Measurements from ENCODE around the gene ABHD15. TPM values are rescaled to one million over a fixed set of nuclear protein-coding genes. Genes with fewer than 3 reads are reported as not detected.

The ABHD15 gene
- total RNA-seq, 1 experiment from 2014 or later: 12.4 TPM

DNA sequence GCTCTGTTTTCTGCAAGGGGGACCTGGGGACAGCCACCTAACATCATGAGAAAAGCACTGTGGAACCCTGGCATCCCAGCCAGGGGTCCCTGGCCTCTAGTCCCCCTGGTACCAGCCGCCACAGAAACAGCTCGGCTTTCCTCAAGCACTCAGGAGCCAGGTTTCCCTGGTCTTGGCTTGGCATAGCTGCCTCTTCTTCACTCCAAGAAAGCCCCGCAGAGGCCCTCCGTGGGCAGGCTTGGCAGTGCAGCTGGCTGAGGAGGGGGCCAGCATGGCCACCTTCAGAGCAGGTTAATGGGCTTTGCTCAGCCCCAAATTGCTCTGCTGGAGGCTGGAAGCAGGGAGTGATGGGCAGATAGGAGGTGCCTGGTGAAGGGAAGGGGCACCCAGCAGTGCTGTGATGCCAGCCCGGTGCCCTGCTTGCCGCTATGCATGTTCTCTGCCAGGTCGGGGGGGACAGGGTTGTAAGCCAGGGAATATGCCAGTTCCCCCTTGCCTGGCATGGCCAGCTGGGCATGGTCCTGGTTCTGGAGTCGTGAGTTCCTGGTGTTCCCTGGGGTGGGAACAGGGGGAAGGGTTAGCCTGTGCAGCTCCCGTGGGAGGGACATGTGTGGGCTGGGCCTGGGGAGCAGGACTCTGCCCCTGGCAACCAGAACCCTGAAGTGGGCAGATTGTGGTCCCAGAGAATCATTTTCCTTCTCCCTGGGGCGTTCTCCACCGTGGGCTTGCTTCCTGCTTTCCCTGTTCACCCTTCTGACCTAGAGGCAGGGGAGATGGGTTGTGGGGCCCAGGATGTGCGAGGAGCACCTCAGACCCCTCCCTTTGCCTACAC is 29.3 kb upstream of the ABHD15 start:
- in situ Hi-C loops (cut with HindIII; ENCODE audit: low pct_unique_long_range_greater_than_20kb, low sequenced_read_pairs): no loop called here
- DNase-seq (ENCODE audit: low read depth, low spot score): no peak

DNA sequence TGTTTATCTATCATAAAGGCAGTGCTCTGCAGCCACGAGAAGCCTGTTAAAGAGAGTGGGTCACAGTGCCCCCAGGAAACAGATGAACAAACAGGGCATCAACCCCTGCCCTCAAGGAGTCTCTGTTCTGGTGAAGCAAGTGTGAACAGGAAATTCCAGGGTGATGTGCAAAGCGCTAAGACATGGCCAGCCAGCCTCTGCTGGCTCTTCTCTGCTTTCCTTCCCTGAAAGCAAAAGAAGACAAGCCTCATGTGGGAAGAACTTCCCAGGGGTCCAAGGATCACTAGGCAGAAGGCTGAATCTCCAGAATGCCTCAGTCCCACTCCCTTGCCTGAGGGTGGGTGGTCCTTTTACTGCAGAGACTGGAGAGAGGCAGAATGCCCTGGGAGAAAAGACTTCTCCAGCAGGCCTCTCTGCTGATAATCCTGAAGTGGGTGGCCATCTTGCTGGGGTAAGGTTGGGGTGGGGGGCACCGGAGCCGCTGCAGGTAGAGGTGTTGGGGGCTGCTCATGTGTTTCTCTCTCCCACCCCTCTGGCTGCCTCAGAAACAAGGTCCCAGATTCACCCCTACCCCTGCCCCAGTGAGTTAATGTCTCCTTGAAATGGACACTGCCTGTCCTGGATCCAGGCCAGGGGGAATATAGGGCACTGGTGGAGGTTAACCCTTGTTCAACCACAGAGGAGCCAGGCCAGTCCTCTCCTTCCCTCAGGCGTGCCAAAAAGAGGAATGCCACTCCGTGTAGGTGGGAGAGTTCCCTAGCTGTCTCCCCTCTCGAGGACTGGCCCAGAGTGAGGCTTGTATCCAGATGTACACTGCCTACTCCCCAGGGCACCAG is 28.5 kb upstream of the ABHD15 start:
- in situ Hi-C loops (cut with HindIII; ENCODE audit: low pct_unique_long_range_greater_than_20kb, low sequenced_read_pairs): no loop called here
- DNase-seq (ENCODE audit: low read depth, low spot score): no peak

DNA sequence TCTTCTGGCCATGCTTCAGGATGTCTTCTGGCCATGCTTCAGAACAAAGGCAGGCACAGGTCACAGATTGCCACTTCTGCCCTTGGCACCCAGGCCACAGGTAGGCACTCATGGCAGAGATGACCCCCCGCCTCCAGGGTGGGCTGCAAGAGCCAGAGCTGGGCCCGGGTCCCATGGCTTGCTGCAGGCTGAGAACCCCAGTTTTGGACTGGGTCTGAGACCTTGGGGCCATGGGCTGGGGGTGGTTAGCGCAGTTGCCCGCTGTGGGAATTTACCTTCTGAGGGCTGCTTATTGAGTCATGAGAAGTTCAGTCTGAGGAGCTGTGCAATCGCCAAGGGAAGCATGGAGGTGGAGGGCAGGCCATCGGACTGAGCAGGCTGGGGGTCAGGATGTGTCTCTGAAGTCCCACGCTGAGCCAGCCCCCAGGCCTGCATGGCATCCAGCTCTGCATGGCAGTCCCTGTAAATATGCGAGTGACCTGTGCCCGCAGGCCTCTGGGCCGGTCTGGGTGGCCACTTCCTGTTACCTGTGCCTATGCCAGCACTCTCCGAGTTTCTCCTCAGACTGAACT is 27.8 kb upstream of the ABHD15 start:
- no peak for DNase-seq (ENCODE audit: low read depth, low spot score)
- in situ Hi-C loops (cut with HindIII; ENCODE audit: low pct_unique_long_range_greater_than_20kb, low sequenced_read_pairs): no loop called here

DNA sequence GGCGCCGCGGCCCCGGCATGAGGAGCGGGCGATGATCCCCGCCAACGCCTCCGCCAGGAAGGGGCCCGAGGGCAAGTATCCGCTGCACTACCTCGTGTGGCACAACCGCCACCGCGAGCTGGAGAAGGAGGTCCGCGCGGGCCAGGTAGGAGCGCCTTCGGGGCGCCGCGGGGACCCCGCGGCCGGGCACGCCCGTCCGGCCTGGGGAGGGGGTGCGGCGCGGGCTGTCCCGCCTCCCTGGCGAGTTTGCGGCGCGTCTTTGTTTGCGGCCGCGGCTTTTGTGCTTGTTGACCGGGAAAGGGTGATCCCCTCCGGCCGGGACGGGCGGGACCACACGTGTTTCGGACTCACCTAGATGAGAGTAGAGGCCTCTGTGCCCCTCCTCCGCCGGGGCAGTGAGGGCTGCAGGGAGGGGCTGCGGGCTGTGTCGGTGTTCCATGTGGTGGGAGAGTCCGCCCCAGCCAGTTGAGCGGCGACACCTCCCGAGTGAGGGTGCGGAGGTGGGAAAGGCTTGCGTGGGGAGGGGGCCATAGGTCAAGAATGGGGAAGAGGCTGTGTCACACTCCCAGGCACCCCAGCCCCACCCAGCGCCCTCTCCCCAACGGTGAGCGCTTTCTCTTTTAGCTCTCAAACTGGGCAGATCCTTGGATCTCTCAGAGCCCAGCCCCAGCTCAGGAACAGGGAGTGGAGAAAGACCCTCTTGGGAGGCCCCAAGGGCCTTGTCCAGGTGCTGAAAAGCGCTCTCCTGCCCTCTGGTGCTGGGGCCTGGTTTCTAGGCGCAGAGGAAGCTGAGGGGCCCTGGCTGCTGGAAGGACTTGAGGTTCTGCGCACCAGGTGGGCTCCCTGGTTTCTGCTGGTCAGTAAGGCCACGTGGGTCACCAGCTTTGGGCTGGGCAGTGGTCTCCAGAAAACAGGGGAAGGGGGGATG is 27.0 kb upstream of the ABHD15 start:
- in situ Hi-C loops (cut with HindIII; ENCODE audit: low pct_unique_long_range_greater_than_20kb, low sequenced_read_pairs): no loop called here

DNA sequence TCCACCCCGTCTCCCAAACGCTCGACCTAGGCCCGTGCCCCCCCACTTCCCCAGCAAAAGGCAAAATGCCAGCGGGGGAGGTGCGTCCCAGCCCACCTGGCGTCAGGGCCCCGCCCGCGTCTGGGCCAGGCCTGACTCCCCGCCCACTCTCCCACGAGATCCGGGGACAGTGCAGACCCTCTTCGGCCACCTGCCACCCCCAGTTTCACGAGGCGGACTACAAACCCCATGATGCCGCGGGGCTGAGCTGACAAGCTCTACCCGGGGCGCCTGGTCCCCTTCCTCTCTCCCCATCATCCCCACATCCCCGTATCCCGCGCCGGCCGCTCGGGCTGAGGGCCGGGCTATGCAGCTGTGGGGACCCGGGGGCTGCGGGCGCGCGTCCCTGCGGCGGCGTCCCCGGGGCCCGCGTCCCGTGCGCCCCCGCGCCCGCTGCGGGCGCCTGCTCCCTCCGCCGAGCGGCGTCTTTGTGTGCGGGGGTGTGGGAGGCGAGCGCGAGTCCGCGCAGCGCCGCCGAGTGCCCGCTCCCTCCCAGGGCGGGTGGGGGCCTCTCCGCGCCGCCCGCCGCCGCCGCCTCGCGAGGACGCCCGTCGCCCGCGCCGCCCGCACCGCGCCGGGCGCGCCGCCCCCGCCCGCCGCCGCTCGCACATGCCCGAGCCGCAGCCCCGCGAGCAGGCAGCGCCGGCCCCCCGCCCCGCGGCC is 26.2 kb upstream of the ABHD15 start, which contains the start of gene ANKRD13B:
Gene ANKRD13B, plus strand, starts transcription at position 283 of the 702 bp plus-strand sequence. CDS start 490 bp downstream, outside the sequence.
- DNase-seq (ENCODE audit: low read depth, low spot score): peak; percentile 12
- in situ Hi-C loops (cut with HindIII; ENCODE audit: low pct_unique_long_range_greater_than_20kb, low sequenced_read_pairs): no loop called here

More for the DNA sequence above, 27.0 kb upstream of the ABHD15 start:
- DNase-seq (ENCODE audit: low read depth, low spot score): no peak

DNA sequence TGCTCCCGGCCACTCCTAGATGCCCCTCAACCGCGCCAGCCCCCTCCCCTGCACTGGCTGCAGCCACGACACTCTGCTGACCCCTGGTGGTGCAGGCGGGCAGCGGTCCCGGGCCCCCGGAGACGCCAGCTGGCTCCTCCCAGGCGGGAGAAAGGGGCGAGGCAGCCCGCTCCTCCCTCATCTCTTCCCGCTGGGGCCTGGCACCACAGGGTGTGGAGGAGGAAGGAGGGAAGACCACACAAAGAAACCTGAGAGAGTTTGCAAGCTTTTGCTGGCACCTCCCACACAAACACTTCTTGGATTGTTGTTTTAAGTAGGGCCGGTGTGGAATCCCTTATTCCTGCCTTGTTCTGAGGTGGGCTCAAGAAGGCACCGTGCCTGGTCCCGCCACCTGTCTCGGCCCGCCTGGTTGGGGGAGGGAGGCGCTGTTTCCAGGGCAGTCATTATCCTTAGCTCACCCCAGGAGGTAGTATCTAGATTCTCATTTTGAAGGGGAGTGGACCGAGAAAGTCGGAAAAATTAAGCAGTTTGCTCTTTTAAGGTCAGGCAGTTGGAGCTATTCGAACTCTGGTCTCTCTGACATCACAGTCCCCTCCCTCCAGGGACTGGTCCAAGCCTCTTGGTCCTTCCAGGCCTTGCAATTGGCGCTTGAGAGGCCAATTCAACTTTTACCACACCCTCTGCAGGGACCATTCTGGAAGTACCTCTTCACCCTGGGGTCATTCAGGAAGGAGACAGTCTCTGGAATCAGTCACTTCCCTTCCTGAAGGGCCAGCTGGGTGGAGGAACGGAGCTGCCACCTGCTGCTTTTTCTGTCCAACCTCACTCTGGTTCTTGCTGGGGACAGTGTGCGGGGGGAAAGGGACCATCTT is 25.1 kb upstream of the ABHD15 start:
- DNase-seq (ENCODE audit: low read depth, low spot score): peak; percentile 85
- in situ Hi-C loops (cut with HindIII; ENCODE audit: low pct_unique_long_range_greater_than_20kb, low sequenced_read_pairs): no loop called here

DNA sequence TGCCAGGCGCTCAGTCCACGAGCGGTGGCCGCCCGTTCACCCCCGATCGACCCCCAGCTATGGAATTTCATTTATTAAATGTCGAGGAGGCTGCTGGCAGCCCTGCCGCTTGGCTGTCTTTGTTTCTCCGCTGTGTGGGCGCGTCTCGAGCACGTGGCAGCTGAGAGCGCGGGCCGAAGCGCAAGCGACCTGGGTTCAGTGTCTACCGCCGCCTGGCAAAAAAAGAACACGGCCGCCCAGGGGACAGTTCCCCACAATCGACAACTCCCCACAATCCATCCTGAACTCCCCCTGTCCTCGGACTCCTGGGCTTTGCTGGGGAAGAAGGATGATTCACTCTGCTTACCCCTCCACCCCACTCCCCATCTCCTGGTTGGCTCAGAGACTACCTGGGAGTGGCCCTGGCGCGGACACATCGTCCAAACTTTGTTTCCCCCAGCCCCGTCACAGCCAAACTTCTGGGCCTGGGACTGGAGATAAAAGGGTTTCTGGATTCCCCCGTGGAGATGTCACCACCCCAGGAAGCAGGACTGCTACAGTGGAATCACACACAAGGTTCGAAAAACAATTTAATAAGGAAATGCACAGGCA is 24.4 kb upstream of the ABHD15 start:
- no peak for DNase-seq (ENCODE audit: low read depth, low spot score)
- in situ Hi-C loops (cut with HindIII; ENCODE audit: low pct_unique_long_range_greater_than_20kb, low sequenced_read_pairs): no loop called here

DNA sequence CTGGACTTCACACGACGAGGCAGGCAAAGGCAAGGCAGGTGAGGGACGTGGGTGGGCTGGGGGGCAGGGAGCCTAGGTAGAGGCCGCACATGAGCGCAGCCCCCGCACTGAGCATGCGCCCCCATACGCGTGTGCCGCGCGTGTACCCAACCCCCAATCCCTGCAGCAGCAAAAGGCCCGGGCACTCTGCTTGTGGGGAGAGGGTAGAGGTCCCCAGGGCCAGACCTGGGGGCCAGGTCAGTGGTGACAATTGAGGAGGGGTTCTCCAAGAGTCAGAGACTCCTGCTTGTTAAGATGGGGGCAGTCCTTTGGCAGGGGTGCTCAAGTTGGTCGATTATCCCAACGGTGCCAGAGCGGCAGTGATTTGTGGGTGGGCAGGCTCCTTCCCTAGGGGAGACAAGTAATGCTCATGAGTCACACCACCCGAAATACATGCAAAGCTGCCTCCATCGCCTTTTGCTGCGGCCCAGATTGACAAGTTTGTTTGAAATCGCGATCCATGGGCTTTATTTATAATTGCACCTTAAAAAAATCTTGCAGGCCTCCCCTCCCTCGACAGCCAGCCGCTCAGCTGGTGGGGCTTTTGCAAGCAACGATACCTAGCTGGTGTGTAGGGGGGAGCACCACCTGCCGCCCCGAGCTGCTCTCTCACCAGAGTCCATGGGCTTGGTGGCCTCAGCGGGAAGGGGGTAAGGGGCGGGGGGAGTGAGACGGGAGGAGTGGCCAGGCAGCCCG is 23.7 kb upstream of the ABHD15 start:
- DNase-seq (ENCODE audit: low read depth, low spot score): peak; percentile 21
- in situ Hi-C loops (cut with HindIII; ENCODE audit: low pct_unique_long_range_greater_than_20kb, low sequenced_read_pairs): no loop called here

DNA sequence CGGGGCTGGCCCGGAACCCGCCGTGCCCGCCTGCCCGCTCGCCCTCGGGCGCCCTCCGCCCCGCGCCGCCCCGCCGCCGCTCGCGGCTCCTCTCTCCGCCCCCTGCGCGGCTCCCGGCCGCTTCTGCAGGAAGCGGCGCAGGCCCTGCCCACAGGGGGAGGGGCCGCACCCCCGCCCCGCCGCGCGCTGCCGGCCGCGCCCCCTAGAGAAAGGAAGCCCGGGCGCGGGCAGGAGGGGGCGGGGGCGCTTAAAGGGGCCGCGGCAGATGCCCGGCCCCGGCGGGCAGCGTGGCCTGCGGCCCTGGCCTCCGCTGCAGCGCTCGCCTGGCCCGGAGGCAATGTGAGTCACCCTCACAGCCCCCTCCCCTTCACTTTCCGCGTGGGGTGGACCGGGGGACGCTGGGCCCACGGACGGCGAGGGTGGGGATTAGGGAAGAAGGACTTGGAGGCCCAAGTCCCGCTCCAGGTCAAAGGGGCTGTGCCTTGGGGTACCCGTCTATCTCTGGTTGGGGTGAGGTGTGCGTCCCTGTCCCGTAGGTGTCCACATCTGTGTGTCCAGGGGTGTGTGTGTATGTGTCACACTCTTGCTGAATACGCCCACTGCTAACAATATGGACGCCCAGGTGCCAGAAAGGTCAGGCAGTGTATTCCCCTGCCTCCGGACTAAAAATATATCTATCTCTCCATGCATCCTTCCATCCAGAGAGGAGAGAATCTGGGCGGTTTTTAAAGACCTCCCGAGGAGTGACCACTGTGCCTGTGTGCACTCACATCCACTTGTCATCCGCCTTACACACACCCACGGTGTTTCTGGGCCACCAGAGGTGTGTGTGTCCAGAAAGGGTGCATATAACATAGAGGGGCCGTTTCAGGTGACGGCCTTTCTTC is 22.9 kb upstream of the ABHD15 start, which contains the start of gene GIT1:
Gene GIT1, minus strand, starts transcription at position 125 of the 887 bp plus-strand sequence. CDS start 270 bp downstream, outside the sequence.
- peak; percentile 79 for DNase-seq (ENCODE audit: low read depth, low spot score)
- in situ Hi-C loops (cut with HindIII; ENCODE audit: low pct_unique_long_range_greater_than_20kb, low sequenced_read_pairs): no loop called here

DNA sequence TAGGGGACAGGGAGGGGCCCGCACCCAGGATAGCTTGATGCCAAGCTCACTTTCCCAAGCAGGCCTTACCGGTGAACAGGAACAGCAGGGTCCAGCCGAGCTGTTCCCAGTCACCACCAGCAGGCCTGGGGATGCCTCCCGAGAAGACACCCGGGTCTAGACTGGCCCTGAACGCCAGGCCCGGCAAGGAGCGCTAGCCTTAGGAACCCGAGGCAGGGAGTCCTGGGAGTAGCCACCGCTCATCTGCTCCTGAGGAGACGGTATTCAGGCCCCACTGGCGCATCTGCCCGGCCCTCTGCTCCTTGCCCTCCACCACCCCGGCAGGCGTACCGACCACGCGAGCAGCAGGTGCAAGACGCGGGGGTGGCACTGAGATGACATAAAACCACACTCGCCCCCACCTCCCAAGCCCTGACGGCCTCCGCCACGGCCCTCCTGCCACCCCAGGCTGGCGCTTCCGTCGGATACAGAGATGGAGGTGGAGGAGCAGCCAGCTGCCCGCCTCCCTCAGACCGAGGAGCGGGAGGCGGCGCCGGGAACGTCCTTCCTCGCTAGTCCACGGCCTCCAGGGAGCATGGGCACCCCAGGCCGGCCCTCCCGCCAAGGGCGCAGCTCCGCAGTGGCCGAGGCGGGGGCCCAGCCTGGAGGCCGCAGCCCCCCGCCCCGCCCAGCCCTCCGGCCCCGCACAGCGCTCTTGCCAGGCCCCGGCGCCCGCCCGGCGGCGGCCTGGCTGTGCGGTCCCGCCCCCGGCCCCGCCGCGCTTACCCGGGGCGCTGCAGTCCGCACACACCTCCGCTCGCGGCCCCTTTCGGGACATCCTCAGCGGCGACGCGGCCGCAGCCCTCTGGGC is 21.9 kb upstream of the ABHD15 start:
- peak; percentile 4 for DNase-seq (ENCODE audit: low read depth, low spot score)

DNA sequence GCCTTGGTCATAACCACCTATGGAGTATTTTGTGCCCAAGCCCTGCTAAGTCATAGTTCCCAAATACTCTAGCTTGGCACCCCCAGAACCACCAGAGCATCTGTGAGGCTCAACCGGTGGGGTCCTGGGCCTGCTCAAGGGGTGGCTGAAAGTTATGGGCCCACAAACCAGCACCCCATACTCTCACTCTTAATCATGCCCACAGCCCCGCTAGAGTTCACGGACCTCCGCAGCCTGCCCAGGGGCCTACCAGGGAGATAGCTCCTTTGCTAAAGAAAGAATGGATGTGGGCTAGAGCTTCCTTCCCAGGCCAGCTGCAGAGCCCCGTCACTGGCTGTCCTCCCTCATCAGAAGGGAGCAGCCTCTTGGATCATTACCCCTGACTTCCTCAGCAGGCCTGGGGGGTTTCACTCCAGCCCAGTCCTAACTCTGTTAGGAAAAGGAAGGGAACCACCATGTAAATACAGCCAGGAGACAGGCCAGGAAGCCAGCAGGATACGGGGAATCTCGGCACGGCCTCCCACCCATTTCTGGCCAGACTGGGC is 21.3 kb upstream of the ABHD15 start:
- in situ Hi-C loops (cut with HindIII; ENCODE audit: low pct_unique_long_range_greater_than_20kb, low sequenced_read_pairs): no loop called here
- DNase-seq (ENCODE audit: low read depth, low spot score): no peak

More for the DNA sequence above, 21.9 kb upstream of the ABHD15 start:
- in situ Hi-C loops (cut with HindIII; ENCODE audit: low pct_unique_long_range_greater_than_20kb, low sequenced_read_pairs): no loop called here

DNA sequence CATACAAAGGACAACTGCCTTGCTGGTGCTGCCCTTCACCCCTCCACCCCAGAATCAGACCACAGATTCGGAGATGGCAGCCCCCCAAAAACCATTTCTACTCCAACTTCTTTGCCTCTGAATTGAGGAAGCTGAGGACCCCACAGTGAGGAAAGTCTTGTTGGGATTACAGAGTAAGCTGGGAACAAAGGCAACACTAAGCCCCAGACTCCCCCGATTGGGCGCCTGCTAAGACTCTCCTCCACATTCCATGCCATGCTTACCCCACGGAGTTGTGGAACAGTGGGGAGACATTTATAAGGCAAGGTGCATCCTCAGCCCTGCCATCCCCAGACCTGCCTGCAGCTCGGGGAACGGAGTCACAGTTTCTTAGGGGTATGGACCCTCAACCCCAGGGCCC is 20.8 kb upstream of the ABHD15 start:
- in situ Hi-C loops (cut with HindIII; ENCODE audit: low pct_unique_long_range_greater_than_20kb, low sequenced_read_pairs): no loop called here
- DNase-seq (ENCODE audit: low read depth, low spot score): no peak

All from SK-MEL-5 (cell line).